ENCODE data around the gene TBC1D4. TPM values are rescaled to one million over a fixed set of nuclear protein-coding genes. Genes with fewer than 3 reads are reported as not detected.

TBC1D4 gene
- total and polyA plus RNA-seq, 2 experiments from 2014 or later, result 18.7 to 38.2 TPM

DNA sequence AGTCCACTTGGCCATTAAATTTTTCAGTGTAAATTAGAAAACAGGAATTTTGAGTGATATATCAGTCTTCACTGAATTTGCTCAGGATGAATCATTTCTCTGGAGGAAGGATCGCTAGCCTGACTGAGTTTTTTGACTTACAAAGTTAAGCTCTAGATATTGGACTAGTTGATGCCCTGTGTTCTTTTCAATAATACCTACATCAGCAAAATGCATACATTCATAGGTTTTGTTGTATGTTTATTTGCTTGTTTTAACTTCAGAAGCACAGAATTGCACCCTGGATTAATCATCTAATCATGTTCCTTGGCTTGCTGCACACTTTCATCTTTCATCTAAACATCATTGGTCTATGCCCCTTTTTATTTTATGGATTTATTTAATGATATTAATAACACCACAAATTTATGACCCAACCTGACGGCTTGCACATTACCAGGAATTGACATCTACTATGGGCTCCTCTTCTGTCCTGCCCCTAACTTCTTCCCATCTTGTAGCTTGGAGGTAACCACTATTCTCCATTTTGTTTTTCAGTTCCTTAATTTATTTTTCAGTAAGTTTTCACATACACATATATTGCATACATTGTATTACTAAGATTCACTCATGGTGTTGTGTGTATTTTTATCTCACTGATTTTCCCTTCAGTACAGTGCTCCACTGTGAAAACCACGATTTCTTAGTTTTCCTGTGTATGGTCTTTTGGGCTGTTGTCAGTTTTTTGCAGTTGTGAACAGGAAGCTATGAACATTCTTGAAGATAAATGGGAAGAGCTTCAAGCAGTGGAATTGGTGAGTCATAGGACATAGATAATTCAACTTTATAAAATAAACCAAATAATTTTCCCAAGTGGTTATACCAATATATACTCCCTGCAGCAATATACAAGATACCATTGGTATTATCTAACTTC, 32.4 kb upstream of the TBC1D4 start:
- no peaks in the 10 kb centered on the region for H3K27me3 Mint-ChIP-seq (ENCODE audit: insufficient read depth, low read depth, poor library complexity)
- no peaks in the 10 kb centered on the region for H3K4me1 Mint-ChIP-seq
- H3K36me3 ChIP-seq (ENCODE audit: insufficient read depth), result no peaks in the 10 kb centered on the region; the same call in 1 of the 2 replicates
- H3K27ac ChIP-seq (ENCODE audit: low read depth), result no peak overlapping the region
- no peaks in the 10 kb centered on the region for H4K20me1 ChIP-seq (replicated peaks; ENCODE audit: insufficient read depth)
- no peaks in the 10 kb centered on the region for H3K27me3 ChIP-seq (ENCODE audit: insufficient read depth)
- ATAC-seq, result no peak
- H3K4me3 Mint-ChIP-seq, result no peak overlapping the region
- no peak overlapping the region for H3K4me3 ChIP-seq
- no peak overlapping the region for H2AFZ ChIP-seq
- no peak for TF ChIP-seq STAT1 (IDR thresholded peaks at IDR 0.05; ENCODE audit: unreplicated experiment)
- 0 out of 2 replicates have a peak, but pooled peaks cover 3% of the 10 kb centered on the region for H3K9me2 ChIP-seq (ENCODE audit: insufficient read depth)
- H3F3A ChIP-seq (replicated peaks; ENCODE audit: low read depth), result no peaks in the 10 kb centered on the region
- no peaks in the 10 kb centered on the region for H3K79me2 ChIP-seq (replicated peaks; ENCODE audit: insufficient read depth)
- H3K4me2 ChIP-seq, result no peak overlapping the region
- peaks cover 13% of the 10 kb centered on the region for H3K9me3 Mint-ChIP-seq
- peaks cover 12% of the 10 kb centered on the region; the same call in 2 of the 3 replicates for H3K36me3 Mint-ChIP-seq (ENCODE audit: low read depth)
- H3K4me1 ChIP-seq (ENCODE audit: insufficient read depth), result no peaks in the 10 kb centered on the region
- H3K27ac Mint-ChIP-seq, result no peak overlapping the region
- no peak for DNase-seq (ENCODE audit: low spot score)

DNA sequence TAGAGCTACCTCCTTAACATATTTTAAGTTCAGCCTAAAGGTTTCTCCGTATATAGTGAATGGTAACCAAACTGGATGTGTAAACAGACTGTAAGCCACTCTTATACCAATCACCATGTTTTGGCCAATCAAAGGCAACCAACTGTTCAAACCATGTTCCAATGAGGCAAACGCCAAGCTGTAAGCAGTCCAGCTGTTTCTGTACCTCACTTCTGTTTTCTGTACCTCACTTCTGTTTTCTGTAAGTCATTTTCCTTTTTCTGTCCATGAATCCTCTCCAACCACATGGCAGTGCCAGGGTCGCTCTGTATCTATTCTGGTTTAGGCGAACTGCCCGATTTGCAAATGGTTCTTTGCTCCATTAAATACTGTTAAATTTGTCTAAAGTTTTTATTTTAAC, 31.3 kb upstream of the TBC1D4 start:
- no peak overlapping the region for H3K4me3 Mint-ChIP-seq
- Histone ChIP-seq H3K36me3 (ENCODE audit: insufficient read depth) (no peaks in the 10 kb centered on the region), H4K20me1 (replicated peaks; ENCODE audit: insufficient read depth) (no peaks in the 10 kb centered on the region), H3K9me2 (ENCODE audit: insufficient read depth) (0 out of 2 replicates have a peak, but pooled peaks cover 3% of the 10 kb centered on the region), H3K4me1 (ENCODE audit: insufficient read depth) (no peaks in the 10 kb centered on the region), H3K4me2 (no peak overlapping the region), H3K79me2 (replicated peaks; ENCODE audit: insufficient read depth) (no peaks in the 10 kb centered on the region), H3K4me3 (no peak overlapping the region), H3F3A (replicated peaks; ENCODE audit: low read depth) (no peaks in the 10 kb centered on the region), H3K27ac (ENCODE audit: low read depth) (no peak overlapping the region), H3K27me3 (ENCODE audit: insufficient read depth) (no peaks in the 10 kb centered on the region), H2AFZ (peak overlapping the region; percentile 16; the same call in 1 of the 2 replicates)
- peaks cover 7% of the 10 kb centered on the region; the same call in 1 of the 3 replicates for H3K36me3 Mint-ChIP-seq (ENCODE audit: low read depth)
- no peak for ATAC-seq
- H3K27ac Mint-ChIP-seq, result no peak overlapping the region
- H3K9me3 Mint-ChIP-seq, result peaks cover 7% of the 10 kb centered on the region
- H3K27me3 Mint-ChIP-seq (ENCODE audit: insufficient read depth, low read depth, poor library complexity), result no peaks in the 10 kb centered on the region
- no peak for DNase-seq (ENCODE audit: low spot score)
- H3K4me1 Mint-ChIP-seq, result no peaks in the 10 kb centered on the region
- TF ChIP-seq, protein P1, sequence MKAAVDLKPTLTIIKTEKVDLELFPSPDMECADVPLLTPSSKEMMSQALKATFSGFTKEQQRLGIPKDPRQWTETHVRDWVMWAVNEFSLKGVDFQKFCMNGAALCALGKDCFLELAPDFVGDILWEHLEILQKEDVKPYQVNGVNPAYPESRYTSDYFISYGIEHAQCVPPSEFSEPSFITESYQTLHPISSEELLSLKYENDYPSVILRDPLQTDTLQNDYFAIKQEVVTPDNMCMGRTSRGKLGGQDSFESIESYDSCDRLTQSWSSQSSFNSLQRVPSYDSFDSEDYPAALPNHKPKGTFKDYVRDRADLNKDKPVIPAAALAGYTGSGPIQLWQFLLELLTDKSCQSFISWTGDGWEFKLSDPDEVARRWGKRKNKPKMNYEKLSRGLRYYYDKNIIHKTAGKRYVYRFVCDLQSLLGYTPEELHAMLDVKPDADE (IDR thresholded peaks at IDR 0.05), result no peak
- TF ChIP-seq POLR2AphosphoS5 (IDR thresholded peaks at IDR 0.05; ENCODE audit: low read depth), result no peak
- no peak for TF ChIP-seq CREB1 (CRISPR knock-in tag; IDR thresholded peaks at IDR 0.05; ENCODE audit: low read depth)
- no peak for TF ChIP-seq NANOG (IDR thresholded peaks at IDR 0.05; ENCODE audit: borderline replicate concordance)
- no peak for TF ChIP-seq JUNB (IDR thresholded peaks at IDR 0.05; ENCODE audit: unreplicated experiment)
- TF ChIP-seq REST (IDR thresholded peaks at IDR 0.05; ENCODE audit: unreplicated experiment), result no peak
- no peak for TF ChIP-seq EZH2 (IDR thresholded peaks at IDR 0.05; ENCODE audit: low read depth, unreplicated experiment)
- no peak for TF ChIP-seq ZNF114 (CRISPR knock-in tag; IDR thresholded peaks at IDR 0.05)
- no peak for TF ChIP-seq EZH2phosphoT487 (IDR thresholded peaks at IDR 0.05; ENCODE audit: unreplicated experiment)
- TF ChIP-seq ZNF331 (CRISPR knock-in tag; IDR thresholded peaks at IDR 0.05; ENCODE audit: low read depth), result no peak
